Activated CD4-positive, alpha-beta T cell treated with anti-CD3 and anti-CD28 coated beads, Interleukin-2, amount 50 U/mL, for 16 hours (primary cell): ENCODE results near the gene MIP.
A peak's percentile ranks its signal among the peaks of the same experiment; 100 is the strongest.
"Not testable (repeated sequence)": the region's sequence is repeated elsewhere in the genome, so short reads cannot be mapped to it uniquely, and the experiment has no call there.

Experiments
- DNase-seq: peaks from one replicate; pipeline ENCODE4 v3.0.0-alpha.2; 2020

The MIP gene

DNA sequence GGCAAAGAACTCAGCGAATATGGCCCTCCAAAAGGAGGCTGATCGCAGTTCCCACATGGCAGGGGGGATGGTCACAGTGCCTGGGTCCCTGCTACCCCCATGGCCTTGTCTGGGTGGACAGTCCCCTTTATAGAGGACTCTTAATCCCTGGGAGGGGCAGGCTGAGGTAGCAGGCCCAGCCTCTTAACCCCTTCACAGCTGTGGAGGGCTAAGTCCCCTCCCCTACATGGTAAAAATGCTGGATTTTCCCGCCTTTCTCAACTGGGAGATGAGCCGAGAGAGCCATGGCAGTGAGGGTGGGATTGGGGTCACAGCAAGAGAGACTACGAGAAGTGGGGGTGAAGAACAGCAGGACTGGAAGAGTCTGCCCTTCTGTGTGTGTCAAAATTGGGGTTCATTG, at the start of gene MIP:
Gene MIP, minus strand, starts transcription at position 101 of the 400 bp plus-strand sequence. Its CDS starts 44 bp downstream, at position 57.
- DNase-seq = no peak

- not testable (repeated sequence) for DNase-seq
These were observed 45.4 kb upstream of the MIP start for GRCh38 chr12:56499879-56500278.

GRCh38 chr12:56499452-56499851, 45.0 kb upstream of the MIP start:
- DNase-seq = not testable (repeated sequence)

DNA sequence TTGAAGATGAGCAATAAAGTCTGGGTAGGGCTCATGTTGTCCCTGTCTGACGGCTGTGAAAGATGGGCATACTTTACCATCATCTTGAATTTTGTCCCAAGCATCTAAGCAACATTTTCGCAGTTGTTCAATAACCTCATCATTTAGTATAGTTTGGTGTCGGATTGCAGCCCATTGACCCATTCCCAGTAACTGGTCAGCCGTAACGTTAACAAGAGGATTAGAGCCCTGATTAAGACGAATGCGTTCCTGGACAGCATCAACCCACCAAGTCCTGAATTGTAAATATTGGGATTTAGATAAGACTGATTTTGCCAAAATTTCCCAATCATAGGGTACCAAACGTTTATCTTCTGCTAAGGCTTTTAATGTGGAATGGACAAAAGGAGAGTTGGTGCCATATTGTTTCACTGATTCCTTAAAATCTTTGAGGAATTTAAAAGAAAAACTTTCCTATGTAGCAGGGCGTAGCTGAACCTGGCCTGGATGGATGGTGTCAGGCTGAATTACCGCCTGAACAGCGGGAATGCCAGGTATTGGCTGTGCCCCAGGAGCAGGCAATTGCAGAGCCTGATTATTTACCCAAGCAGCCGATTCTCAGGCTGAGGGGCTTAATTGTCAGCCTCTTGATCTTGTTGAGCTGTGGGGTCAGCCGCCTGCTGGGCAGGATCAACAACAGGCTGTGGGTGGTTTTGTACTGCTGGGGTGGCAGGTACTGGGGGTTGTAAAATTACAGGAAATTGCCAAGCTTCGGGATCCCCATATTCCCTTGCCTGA, 43.9 kb upstream of the MIP start:
- not testable (repeated sequence) for DNase-seq

DNA sequence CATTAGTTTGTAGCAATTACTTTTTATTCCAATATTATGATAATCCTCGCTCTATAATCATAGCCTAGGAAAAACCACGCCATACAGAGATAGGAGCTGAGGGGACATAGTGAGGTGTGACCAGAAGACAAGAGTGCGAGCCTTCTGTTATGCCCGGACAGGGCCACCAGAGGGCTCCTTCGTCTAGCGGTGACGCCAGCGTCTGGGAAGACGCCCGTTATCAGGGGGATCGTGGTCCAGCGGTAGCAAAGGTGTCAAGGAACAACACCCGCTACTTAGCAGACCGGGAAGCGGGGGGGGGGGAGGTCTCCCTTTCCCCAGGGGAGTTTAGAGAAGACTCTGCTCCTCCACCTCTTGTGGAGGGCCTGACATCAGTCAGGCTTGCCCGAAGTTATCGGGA, 42.2 kb upstream of the MIP start:
- peak; percentile 38 for DNase-seq

DNA sequence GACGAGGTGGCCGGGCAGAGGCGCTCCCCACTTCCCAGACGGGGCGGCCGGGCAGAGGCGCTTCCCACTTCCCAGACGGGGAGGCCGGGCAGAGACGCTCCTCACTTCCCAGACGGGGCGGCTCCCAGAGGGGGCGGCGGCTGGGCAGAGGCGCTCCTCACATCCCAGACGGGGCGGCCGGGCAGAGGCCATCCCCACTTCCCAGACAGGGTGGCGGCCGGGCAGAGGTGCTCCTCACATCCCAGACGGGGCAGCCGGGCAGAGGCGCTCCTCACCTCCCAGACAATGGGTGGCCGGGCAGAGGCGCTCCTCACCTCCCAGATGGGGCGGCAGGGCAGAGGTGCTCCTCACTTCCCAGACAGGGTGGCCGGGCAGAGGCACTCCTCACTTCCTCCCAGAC, 40.0 kb upstream of the MIP start:
- DNase-seq = not testable (repeated sequence)

DNA sequence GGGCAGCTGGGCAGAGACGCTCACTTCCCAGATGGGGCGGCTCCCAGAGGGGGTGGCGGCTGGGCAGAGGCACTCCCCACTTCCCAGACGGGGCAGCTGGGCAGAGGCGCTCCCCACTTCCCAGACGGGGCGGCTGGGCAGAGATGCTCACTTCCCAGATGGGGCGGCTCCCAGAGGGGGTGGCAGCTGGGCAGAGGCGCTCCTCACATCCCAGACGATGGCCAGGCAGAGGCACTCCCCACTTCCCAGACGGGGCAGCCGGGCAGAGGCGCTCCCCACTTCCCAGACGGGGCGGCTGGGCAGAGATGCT, 39.6 kb upstream of the MIP start:
- not testable (repeated sequence) for DNase-seq

DNA sequence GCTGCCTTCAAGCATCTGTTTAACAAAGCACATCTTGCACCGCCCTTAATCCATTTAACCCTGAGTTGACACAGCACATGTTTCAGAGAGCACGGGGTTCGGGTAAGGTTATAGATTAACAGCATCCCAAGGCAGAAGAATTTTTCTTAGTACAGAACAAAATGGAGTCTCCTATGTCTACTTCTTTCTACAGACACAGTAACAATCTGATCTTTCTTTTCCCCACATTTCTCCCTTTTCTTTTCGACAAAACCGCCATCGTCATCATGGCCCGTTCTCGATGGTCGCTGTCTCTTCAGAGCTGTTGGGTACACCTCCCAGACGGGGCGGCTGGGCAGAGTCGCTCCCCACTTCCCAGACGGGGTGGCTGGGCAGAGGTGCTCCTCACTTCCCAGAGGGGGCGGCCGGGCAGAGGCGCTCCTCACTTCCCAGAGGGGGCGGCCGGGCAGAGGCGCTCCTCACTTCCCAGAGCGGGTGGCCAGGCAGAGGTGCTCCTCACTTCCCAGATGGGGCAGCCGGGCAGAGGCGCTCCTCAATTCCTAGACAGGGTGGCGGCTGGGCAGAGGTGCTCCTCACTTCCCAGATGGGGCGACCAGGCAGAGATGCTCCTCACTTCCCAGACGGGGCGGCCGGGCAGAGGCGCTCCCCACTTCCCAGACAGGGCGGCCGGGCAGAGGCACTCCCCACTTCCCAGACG, 39.1 kb upstream of the MIP start:
- DNase-seq = not testable (repeated sequence)

- DNase-seq = no peak
These were observed 35.9 kb upstream of the MIP start for GRCh38 chr12:56490360-56490759.

DNA sequence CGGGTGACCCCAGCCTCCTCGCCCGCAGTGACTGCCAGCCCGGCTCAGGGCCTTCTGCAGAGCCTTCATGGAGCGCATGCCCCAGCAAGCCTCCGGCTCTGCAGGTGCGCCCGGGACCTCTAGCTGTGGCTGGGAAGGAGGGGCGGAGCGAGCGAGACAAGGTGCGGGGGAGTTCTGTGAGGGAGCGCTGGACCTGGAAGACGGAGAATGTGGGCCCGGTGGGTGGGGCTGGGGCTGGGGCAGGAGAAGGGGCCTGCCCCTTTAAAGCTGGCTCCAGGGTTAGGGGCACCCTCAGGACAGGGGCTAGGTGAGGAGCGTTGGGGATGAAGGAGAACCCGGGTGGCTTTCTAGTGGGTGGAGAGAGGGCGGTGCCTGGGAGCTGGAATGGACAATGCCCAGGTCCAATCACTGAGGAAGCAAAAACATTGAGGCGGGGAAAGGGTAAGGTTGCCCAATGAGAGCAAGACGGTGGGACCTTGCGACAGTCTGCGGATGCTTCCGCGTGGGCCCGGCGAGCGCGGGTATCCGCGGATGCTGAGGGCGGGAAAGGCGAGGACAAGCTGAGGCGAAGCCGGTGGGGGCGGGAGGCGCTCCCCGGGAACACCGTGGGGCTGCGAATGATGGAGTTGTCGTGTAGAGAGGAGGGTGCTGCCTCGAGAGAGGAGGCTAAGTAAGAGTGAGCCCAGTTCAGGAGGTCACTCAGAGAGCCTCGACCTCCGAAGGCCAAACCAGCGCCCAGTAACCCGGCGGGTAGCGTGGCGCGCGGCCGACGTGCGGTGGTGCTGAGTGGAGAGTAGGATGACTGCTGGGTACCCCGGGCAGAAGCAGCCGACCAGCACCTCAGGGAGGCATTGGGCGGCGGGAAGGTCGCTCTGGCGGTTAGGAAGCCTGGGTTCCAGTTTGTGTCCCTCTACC, 33.8 kb upstream of the MIP start, which contains the start of gene GLS2:
Gene GLS2, minus strand, starts transcription at position 121 of the 915 bp plus-strand sequence. Its CDS starts 43 bp downstream, at position 78.
- DNase-seq = peak; percentile 51

GRCh38 chr12:56487448-56488040, 33.1 kb upstream of the MIP start:
- no peak for DNase-seq

DNA sequence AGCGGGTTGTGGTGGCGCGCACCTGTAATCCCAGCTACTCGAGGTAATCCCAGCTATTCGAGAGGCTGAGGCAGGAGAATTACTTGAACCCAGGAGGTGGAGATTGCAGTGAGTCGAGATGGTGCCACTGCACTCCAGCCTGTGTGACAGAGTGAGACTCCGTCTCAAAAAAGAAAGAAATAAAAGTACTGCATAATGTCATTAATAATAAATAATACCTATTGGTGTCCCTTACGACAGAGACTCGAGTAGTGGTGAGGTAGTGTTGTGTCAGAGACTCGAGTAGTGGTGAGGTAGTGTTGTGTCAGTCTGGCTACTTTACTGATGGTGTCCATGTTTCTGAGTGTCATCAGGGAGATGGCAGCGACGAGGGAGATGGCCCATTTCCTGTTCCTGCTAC, 32.2 kb upstream of the MIP start:
- no peak for DNase-seq

DNA sequence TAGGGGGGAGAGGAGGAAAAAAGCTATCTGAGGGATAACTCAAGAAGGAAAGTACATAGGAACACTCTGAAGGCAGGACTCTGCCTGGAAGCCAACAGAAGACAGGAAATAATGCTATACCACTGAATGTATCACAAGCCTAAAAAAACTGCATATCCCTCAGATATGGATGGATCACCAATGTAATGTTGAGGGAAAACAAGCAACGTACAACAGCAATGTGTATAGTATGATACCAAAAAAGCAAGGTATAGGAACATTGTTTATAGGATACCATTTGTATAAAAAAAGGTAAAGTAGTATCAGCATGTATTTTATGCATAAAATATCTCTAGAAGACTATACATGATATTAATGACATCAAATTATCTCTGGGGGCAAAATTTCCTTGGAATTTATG, 30.1 kb upstream of the MIP start:
- no peak for DNase-seq

DNA sequence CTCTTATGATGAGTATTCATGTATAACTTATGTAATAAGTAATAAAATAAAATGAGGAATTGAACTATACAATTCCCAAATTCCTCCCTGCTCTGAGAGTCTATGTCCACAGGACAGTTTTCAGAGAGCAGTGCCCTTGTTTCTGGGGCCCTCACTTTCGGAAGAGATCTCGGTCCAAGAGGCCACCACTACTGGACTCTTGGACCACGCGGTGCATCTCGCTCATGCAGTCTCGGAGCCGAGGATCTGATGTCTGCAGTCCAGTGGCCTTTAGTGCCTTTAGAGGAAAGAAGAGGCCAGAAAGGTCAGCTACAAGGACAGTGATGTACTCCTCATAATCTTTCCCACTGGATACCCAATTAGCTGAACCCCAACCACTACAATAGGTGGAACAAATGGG, 25.2 kb upstream of the MIP start:
- DNase-seq = no peak

DNA sequence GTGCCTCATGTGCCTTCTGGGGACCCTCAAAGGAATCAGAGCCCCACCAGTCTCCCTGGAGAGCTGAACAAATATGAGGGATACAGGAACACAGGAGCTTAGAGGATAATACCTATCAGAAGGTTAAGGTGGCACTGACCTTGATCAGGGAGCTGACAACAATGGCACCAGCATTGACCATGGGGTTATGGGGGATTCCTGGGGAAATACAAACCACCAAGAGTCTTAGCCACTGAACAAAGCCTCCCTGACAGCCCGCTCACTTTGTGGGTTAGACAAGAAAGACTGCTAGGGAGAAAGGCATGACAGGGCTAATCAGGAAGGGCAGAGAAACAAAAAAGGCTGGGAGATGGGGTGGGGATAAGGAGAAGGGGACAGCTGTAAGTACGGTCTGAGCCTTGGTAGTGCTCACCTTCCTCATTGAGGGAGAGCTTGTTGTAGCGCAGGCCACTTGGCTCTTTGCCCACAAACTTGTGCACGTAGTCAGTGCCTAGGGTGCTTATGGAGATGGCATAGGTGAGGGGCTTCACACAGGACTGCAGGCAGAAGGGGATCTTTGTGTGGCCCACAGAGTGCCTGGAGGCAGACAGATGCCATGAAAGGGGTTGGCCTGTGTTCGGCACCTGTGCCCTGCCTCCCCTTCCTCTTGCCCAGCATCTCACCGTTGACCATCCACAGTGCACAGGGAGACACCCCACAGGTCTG, 23.2 kb upstream of the MIP start:
- DNase-seq = no peak

- DNase-seq = no peak
These were observed 22.5 kb upstream of the MIP start for GRCh38 chr12:56476972-56477432.

DNA sequence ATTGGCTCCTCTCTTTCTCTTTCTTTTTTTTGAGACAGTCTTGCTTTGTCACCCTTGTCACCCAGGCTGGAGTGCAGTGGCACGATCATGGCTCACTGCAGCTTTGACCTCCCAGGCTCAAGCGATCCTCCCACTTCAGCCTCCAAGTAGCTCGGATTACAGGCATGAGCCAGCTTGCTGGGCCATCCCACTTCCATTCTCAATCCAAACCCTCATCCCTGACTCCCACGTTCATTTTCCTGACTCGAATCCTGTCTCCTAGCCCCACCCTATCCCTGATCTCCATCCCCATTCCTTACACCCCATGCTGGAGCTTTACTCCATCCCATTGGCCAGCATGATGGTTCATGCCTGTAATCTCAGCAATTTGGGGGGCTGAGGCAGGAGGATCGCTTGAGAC, 21.7 kb upstream of the MIP start:
- DNase-seq = no peak

- DNase-seq = no peak
These were observed 19.9 kb upstream of the MIP start for GRCh38 chr12:56474389-56474788.

DNA sequence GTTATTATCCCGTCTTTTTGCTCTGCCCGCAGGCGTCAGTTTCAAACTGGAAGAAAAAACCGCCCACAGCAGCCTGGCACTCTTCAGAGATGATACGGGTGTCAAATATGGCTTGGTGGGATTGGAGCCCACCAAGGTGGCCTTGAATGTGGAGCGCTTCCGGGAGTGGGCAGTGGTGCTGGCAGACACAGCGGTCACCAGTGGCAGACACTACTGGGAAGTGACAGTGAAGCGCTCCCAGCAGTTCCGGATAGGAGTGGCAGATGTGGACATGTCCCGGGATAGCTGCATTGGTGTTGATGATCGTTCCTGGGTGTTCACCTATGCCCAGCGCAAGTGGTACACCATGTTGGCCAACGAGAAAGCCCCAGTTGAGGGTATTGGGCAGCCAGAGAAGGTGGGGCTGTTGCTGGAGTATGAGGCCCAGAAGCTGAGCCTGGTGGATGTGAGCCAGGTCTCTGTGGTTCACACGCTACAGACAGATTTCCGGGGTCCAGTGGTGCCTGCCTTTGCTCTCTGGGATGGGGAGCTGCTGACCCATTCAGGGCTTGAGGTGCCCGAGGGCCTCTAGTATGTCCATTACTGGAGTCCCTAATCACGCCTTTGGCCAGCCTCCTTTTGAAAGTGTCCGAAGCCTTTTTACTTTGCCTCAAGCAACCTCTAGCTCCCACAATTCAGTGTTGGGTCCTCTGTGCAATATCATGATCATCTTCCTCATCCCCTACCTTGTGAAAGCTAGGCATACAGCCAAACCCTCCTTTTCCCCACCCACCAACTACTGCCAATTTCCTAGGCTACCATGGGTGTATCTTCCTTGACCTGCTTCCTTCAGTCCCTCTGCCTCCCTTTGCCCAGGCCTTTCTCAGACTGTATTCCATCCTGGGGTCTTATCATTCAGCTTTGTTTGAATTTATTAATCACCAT, 14.8 kb upstream of the MIP start:
- DNase-seq = no peak

GRCh38 chr12:56468216-56469006, 14.0 kb upstream of the MIP start, which contains the start of gene SPRYD4:
Gene SPRYD4, plus strand, starts transcription at chr12:56468578. Its CDS starts 14 bp downstream, at chr12:56468592.
- peak; percentile 94 for DNase-seq
